Stomach smooth muscle (tissue), 2 donors: ENCODE measurements around the gene PSAPL1.

Source experiments
- H3K27ac ChIP-seq: one replicate; pipeline ENCODE4 v1.7.0; 2013; ENCODE audit warnings: mild to moderate bottlenecking, low read length, inconsistent platforms
- H3K27me3 ChIP-seq, 2 donors: one replicate each; pipeline ENCODE4 v1.7.0; 2013; ENCODE audit warnings: low read length in 2 of 2; ENCODE audit not compliant: insufficient read depth in 2 of 2, control insufficient read depth in 1 of 2
- H3K36me3 ChIP-seq, 2 donors: one replicate each; pipeline ENCODE4 v1.7.0; 2013; ENCODE audit warnings: low read length in 2 of 2; ENCODE audit not compliant: control insufficient read depth in 2 of 2, insufficient read depth in 2 of 2
- H3K4me1 ChIP-seq: one replicate; pipeline ENCODE4 v1.7.0; 2013; ENCODE audit warnings: low read length; ENCODE audit not compliant: control insufficient read depth, insufficient read depth
- H3K4me3 ChIP-seq, 2 donors: one replicate each; pipeline ENCODE4 v1.7.0; 2013; ENCODE audit warnings: low read length in 2 of 2
- H3K9ac ChIP-seq, 2 donors: one replicate each; pipeline ENCODE4 v1.7.0; 2013; ENCODE audit warnings: low read length in 2 of 2, mild to moderate bottlenecking in 1 of 2
- H3K9me3 ChIP-seq, 2 donors: one replicate each; pipeline ENCODE4 v1.7.0; 2013; ENCODE audit warnings: low read length in 2 of 2; ENCODE audit not compliant: control insufficient read depth in 2 of 2
- donor health status: healthy.
- donor health status: Pancreatic carcinoma.

Gene PSAPL1

GRCh38 chr4:7418131-7418943, 16.4 kb downstream of the PSAPL1 start:
- Histone ChIP-seq H3K4me1 (no peaks in the 10 kb centered on the region), H3K9me3 (no peaks in the 10 kb centered on the region), H3K9ac (no peak overlapping the region), H3K27ac (no peak overlapping the region), H3K36me3 (no peaks in the 10 kb centered on the region), H3K27me3 (no peaks in the 10 kb centered on the region), H3K4me3 (no peak overlapping the region)

GRCh38 chr4:7417639-7418038, 17.1 kb downstream of the PSAPL1 start:
- Histone ChIP-seq H3K27me3 (no peaks in the 10 kb centered on the region), H3K4me1 (peaks cover under 1% of the 10 kb centered on the region), H3K9ac (no peak overlapping the region), H3K27ac (no peak overlapping the region), H3K36me3 (no peaks in the 10 kb centered on the region), H3K9me3 (no peaks in the 10 kb centered on the region), H3K4me3 (no peak overlapping the region)

GRCh38 chr4:7416745-7417432, 17.8 kb downstream of the PSAPL1 start:
- H3K27me3 ChIP-seq = no peaks in the 10 kb centered on the region
- no peak overlapping the region for H3K27ac ChIP-seq
- H3K4me3 ChIP-seq = no peak overlapping the region
- no peaks in the 10 kb centered on the region for H3K9me3 ChIP-seq
- H3K36me3 ChIP-seq = no peaks in the 10 kb centered on the region
- H3K4me1 ChIP-seq = peaks cover 8% of the 10 kb centered on the region
- no peak overlapping the region for H3K9ac ChIP-seq

- Histone ChIP-seq H3K9me3 (no peaks in the 10 kb centered on the region), H3K4me3 (no peak overlapping the region), H3K9ac (no peak overlapping the region), H3K27ac (no peak overlapping the region), H3K36me3 (no peaks in the 10 kb centered on the region), H3K27me3 (no peaks in the 10 kb centered on the region), H3K4me1 (peaks cover 16% of the 10 kb centered on the region)
Observed at GRCh38 chr4:7415927-7416686, 18.6 kb downstream of the PSAPL1 start.

GRCh38 chr4:7414736-7415510, 19.8 kb downstream of the PSAPL1 start:
- Histone ChIP-seq H3K36me3 (no peaks in the 10 kb centered on the region), H3K9ac (no peak overlapping the region), H3K4me3 (no peak overlapping the region), H3K27me3 (no peaks in the 10 kb centered on the region), H3K9me3 (no peaks in the 10 kb centered on the region), H3K27ac (no peak overlapping the region), H3K4me1 (peaks cover 27% of the 10 kb centered on the region)

GRCh38 chr4:7414046-7414445, 20.7 kb downstream of the PSAPL1 start:
- H3K27ac ChIP-seq = no peak overlapping the region
- H3K36me3 ChIP-seq = no peaks in the 10 kb centered on the region
- no peaks in the 10 kb centered on the region for H3K27me3 ChIP-seq
- no peak overlapping the region for H3K4me3 ChIP-seq
- peaks cover 5% of the 10 kb centered on the region in 2 donors for H3K9me3 ChIP-seq
- H3K4me1 ChIP-seq = peaks cover 30% of the 10 kb centered on the region
- no peak overlapping the region for H3K9ac ChIP-seq

GRCh38 chr4:7412554-7412912, 22.2 kb downstream of the PSAPL1 start:
- peaks cover 6 to 7% of the 10 kb centered on the region in 2 donors for H3K9me3 ChIP-seq
- peaks cover 30% of the 10 kb centered on the region for H3K4me1 ChIP-seq
- H3K27ac ChIP-seq = no peak overlapping the region
- H3K27me3 ChIP-seq = no peaks in the 10 kb centered on the region
- no peak overlapping the region for H3K4me3 ChIP-seq
- no peak overlapping the region for H3K9ac ChIP-seq
- H3K36me3 ChIP-seq = no peaks in the 10 kb centered on the region

- no peak overlapping the region for H3K27ac ChIP-seq
- peak overlapping the region in 1 of 2 donors; percentile 22 for H3K4me3 ChIP-seq
- H3K27me3 ChIP-seq = no peaks in the 10 kb centered on the region
- H3K9ac ChIP-seq = no peak overlapping the region
- no peaks in the 10 kb centered on the region for H3K36me3 ChIP-seq
- H3K9me3 ChIP-seq = peaks cover 6 to 7% of the 10 kb centered on the region in 2 donors
- H3K4me1 ChIP-seq = peaks cover 30% of the 10 kb centered on the region
Observed at GRCh38 chr4:7411896-7412553, 22.7 kb downstream of the PSAPL1 start.

- Histone ChIP-seq H3K27me3 (no peaks in the 10 kb centered on the region), H3K36me3 (no peaks in the 10 kb centered on the region), H3K4me1 (peaks cover 30% of the 10 kb centered on the region), H3K27ac (peak overlapping the region; percentile 55), H3K9me3 (peaks cover 6 to 7% of the 10 kb centered on the region in 2 donors), H3K4me3 (peak overlapping the region in 1 of 2 donors; percentile 15), H3K9ac (no peak overlapping the region)
Observed at GRCh38 chr4:7411491-7411890, 23.2 kb downstream of the PSAPL1 start.

GRCh38 chr4:7410446-7410845, 24.3 kb downstream of the PSAPL1 start:
- H3K36me3 ChIP-seq = no peaks in the 10 kb centered on the region
- H3K27me3 ChIP-seq = no peaks in the 10 kb centered on the region
- H3K4me1 ChIP-seq = peaks cover 30% of the 10 kb centered on the region
- no peak overlapping the region for H3K4me3 ChIP-seq
- H3K9me3 ChIP-seq = peaks cover 6 to 7% of the 10 kb centered on the region in 2 donors
- peak overlapping the region; percentile 62 for H3K27ac ChIP-seq
- no peak overlapping the region for H3K9ac ChIP-seq
